Fibroblast of skin of right quadriceps (primary cell): Measurements from ENCODE around the gene RASIP1.
"Not testable (repeated sequence)": the region's sequence is repeated elsewhere in the genome, so short reads cannot be mapped to it uniquely, and the experiment has no call there.

ENCODE experiments used
- DNase-seq: peaks from one replicate; pipeline ENCODE4 v3.0.0-alpha.2; 2013

RASIP1 gene

DNA sequence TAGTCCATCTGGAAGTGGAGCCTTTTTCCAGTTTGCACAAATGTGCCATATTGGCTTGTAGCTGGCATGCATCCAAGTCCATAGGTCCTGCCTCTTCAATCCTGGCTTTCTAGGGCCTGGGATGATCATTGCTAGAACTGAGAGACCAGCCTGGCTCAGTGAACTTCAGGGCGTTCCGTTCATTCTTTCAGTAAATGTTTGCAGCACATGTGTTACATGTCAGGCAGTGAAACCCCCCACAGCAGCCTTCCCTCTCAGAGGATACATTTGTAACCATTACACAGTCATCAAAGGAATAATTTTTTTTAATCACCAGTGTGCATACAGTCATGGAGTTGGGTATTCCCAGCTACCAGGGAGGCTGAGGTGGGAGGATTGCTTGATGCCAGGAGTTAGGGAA, 35.0 kb downstream of the RASIP1 start:
- DNase-seq = peak; percentile 41

DNA sequence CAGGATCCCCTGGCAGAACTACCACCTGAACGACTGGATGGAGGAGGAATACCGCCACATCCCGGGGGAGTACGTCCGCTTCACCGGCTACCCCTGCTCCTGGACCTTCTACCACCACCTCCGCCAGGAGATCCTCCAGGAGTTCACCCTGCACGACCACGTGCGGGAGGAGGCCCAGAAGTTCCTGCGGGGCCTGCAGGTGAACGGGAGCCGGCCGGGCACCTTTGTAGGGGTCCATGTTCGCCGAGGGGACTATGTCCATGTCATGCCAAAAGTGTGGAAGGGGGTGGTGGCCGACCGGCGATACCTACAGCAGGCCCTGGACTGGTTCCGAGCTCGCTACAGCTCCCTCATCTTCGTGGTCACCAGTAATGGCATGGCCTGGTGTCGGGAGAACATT, 37.1 kb downstream of the RASIP1 start:
- DNase-seq = no peak

DNA sequence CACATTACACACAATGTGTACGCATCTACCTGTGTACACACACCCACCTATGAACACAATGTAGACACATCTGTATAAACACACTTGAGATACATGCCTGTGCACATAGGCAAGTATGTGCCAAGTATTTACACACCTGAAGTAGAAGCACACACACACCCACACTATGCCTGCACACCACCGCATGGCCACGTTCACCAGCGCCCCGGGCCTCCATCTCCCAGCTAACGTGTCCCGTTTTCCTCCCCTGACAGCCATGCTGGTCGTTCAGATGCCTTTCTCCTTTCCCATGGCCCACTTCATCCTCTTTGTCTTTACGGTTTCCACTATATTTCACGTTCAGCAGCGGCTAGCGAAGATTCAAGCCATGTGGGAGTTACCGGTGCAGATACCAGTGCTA, 37.7 kb downstream of the RASIP1 start:
- no peak for DNase-seq

DNA sequence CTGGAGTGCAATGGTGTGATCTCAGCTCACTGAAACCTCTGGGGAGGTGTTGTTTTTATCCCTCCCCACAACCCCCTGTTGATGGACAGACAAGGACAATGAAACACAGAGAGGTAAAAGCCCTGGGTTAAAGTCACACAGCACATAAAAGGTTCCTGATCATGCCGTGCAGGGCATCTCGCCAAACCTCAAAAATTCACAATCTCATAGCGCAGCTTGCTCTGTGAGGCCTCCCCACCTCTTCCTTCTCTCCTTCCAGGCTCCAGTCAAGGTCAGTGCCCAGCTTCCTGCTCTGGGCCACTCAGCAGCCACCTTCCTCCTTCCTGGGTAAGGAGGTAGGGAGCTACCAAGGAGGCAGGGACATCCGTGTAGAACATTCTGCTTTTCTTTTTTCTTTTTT, 42.4 kb downstream of the RASIP1 start:
- peak; percentile 76 for DNase-seq

DNA sequence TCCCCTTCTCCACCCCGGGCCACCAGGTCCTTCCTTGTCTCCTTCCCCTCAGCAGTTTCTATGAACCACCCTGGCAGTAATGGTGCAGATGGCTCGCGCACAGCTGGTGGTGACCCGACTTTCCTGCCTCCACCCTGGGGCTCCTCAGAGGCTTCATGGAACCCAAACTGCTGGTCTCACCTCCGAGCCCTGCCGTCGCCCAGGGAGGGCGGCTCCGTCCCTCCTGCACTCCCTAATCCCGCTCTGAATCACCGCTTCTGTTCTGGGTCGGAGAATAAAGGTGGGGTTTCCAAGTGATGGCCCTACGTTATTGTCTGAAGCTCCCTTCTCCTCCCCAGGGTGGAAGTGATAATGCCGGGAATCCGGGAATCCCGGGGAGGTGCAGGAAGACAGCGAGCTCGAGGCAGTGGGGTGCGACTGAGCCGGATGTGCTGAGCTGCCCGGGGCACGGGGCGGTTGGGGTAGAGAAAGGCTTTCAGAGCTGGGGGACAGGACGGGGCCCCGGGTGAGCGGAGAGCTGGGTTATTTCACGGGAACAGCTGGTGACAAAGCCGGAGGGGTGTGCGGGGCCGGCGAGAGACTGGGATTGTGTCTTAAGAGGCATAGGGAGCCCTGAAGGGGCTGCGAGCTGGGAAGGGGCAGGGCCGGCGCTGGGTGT, 43.9 kb downstream of the RASIP1 start:
- no peak for DNase-seq

GRCh38 chr19:48695743-48696352, 44.6 kb downstream of the RASIP1 start, which contains the start of gene FUT2:
Gene FUT2 (plus strand): TSS chr19:48695971. CDS start chr19:48702957, 6,986 bp downstream.
- no peak for DNase-seq

DNA sequence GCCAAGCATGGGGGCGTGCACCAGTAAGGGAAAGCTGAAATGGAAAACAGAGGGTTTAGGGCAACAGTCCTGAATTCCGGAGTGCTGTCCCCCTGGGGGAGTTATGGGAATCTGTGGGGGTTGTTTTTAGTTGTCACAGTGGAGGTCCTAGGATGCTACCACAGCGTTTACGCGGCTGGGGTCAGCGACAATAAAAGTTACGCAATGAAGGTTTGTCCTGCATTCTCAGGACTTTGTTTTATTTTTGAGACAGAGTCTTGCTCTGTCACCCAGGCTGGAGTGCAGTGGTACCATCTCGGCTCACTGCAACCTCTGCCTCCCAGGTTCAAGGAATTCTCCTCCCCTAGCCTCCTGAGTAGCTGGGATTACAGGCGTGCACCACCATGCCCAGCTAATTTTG, 46.8 kb downstream of the RASIP1 start:
- DNase-seq = not testable (repeated sequence)

DNA sequence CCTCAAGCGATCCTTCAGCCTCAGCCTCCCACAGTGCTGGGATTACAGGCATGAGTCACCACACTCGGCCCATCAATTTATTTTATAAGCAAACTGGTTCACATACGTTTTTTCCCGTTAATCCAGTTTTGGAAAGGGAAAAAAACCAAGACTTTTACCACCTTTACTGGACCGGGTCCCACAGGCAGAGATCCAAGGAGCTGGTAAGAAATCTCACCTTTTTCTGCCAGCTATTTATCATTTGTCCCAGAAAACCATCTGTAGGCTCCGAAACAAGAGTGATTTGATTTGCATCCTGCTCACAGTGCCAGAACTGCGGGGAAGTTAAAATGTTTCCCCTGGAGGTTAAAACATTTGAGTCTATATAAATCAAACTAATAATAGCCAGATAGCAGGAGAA, 51.0 kb downstream of the RASIP1 start:
- DNase-seq = no peak

- no peak for DNase-seq
Observed at GRCh38 chr19:48687776-48688175, 52.6 kb downstream of the RASIP1 start.

- not testable (repeated sequence) for DNase-seq
Observed at GRCh38 chr19:48686637-48687036, 53.8 kb downstream of the RASIP1 start.

GRCh38 chr19:48686088-48686487, 54.3 kb downstream of the RASIP1 start:
- DNase-seq = no peak

DNA sequence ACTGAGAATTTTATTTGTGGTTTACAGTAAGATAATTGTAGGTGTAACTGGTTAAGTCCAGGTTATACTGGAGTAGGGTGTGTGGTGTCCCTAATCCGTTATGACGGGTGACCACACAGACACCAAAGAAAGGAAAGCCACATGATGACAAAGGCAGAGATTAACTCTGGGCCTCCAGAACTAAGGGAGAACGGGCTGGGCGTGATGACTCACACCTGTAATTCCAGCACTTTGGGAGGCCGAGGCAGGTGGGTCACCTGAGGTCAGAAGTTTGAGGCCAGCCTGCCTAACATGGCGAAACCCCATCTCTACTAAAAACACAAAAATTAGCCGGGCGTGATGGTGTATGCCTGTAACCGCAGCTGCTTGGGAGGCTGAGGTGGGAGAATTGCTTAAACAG, 54.8 kb downstream of the RASIP1 start:
- no peak for DNase-seq

DNA sequence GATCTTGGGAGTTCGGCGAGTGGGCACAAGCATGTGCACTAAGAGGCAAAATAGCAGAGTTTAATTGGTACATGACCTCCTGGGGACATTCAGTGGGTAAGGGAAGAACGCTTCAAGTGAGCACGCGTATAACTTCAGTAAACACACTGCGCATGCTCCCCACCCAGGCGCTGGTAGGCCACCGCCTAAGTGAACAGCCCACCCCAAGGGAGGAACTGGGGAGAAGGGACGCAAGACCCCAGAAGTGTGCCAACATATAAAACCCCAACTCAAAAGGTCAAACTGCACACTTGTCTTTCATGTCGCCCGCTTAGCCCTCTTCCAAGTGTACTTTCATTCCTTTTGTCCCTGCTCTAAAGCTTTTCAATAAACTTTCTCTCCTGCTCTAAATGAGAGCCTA, 57.1 kb downstream of the RASIP1 start:
- peak; percentile 39 for DNase-seq

DNA sequence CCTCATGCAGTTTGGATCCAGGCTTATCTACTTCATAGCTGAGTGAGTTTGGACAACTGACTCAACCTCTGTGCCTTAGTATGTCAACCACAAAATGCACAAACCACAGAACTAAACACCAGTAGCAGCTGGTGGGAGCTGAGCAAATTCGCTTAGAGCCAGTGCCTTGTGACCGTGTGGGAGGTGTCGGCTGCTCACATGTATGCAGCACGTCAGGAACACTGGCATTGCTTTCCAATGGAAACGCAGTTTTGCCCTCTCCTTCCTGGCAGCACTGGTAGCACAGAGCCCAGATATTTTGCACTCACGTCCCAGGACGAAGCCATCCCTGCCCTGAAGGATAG, 59.3 kb downstream of the RASIP1 start:
- DNase-seq = peak; percentile 14

- no peak for DNase-seq
Observed at GRCh38 chr19:48680436-48681126, 59.8 kb downstream of the RASIP1 start.

- not testable (repeated sequence) for DNase-seq
Observed at GRCh38 chr19:48680006-48680405, 60.4 kb downstream of the RASIP1 start.

GRCh38 chr19:48678201-48678600, 62.2 kb downstream of the RASIP1 start:
- no peak for DNase-seq

GRCh38 chr19:48676887-48677286, 63.5 kb downstream of the RASIP1 start:
- DNase-seq = no peak

DNA sequence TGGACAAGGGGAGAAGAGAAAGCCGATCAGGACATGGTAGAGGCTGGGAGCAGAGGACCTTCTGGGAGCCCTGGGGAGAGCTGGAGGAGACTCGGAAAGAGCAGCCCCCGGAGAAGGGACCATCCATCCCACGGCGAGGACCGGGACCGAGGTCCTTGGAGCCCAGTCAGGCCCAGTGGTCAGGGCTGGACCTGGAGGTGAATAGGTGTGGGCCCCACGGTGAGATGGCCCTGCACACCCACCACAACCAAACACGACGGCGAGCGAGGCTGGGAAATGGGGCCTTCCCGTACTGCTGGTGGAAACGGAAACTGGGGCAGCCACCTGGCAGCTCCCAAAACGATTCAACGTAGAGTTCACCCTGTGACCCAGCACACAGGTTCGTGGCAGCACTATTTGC, 63.9 kb downstream of the RASIP1 start:
- DNase-seq = no peak

DNA sequence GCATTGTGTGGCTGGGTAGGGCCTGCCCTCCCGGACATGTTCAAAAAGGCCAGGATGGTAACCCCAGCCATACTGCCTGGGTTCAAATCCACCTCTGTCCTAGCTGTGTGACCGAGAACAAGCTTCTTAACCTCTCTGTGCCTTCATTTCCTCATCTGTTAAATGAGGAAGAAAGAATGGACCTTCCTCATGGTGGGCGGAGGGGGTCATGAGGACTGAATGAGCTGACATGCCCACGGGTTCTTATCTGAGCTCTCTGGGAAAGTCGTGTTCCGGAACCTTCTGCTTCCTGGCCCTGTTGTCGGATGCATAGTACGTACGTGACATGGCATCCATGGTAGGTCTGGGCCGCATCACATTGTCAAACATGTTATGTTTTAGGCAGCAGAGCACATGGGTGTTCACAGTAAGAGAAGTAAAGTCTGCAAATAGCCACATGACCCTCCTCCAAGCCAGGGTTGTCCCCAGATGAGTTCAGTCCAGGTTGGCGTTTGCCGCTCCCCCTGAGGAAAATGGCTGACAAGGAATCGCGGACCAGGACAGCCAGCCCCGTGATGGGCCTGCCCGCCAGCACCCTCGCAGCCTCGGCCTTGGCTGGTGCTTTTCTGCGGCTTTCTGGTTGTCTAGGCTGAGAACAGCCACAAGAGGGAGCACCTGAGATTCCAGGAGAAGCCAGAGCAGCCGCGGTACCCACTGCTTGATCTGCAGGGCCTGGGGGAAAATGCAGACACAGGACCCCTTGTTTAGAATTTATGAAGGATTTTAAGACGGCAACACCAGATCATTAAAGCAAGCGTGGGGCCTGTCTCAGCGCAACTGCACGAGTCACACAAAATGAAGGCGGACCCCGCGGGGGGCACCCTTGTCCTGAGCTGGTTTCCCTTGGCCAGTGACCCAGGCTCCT, 65.2 kb downstream of the RASIP1 start:
- peak; percentile 78 for DNase-seq

DNA sequence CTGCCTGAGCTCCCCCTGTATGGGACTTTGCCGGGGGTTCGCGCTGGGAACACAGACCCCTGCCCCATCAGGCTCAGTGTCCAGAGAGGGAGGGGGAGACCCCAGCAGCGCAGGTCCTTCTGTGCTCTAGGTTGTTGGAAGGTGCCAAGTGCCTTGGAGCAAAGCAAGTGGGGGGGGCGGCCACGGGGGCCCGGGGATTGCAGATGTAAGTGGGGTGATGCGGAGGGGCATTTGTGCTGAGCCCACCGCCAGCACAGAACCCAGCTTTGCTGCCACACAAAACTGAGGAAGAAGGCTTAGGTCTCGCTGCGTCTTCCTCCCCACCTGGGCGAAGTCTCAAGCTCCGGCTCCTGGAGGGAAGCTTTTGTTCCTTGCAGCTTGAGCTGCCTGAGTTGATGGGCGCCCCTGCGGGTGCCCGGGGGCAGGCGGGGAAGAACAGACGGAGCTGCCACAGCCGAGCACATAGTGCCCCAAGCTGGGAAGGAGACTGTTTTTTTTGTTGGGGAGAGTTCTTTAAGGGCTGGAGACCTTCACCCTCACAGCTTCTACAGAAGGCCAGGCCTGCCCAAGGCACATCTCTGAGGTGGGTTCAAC, 66.1 kb downstream of the RASIP1 start:
- no peak for DNase-seq

DNA sequence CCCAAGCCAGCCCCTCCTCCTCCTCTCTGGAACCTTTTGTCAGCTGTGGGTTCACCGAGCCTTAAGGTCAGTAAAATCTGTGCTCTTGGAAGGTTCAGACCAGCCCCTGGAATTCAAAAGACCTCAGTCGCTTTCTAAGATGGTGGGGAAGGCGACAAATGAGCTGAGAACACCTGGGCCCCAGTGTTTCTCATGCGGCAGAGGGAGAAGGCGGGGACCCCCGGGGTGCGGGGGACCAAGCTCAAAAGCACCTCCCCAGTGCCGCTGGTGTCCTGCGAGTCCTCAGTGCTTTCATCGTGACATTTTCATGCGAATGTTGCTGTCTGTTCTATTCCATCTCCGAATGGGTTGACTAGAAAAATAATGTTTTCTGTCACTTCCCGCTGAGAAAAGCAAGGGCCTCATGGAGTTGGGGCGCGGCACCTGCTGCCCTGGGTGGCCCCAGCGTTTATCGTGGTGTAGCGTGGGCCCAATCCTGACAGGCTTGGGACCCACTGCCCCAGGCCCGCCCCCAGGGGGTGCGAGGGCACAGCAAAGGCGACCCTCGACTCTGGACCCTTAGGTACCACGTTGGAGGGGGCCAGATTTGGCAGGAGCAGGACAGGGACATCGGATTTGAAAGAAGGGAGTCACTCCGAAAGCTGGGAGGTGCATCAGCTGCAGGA, 66.8 kb downstream of the RASIP1 start:
- no peak for DNase-seq
